ENCODE results near the gene TMEM121.

The TMEM121 gene

DNA sequence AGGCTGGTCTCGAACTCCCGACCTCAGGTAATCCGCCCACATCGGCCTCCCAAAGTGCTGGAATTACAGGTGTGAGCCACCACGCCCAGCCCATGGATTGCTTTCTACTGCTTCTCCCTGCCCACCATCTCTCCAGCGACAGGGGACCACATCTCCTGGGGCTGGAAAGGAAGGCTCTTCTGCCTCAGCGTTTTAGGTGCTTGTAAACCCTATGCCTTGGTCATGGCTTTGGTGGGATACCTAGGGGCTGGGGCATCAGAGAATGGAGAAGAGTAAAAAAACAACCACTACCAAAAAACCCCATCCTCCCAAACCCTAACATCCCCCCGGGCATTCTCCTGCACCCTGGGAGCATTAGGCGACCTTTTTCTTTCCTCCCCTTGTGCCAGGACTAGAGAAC is 1.1 kb upstream of the TMEM121 start:
- DNase-seq (ENCODE audit: low read depth) = no peak
- H3K4me3 ChIP-seq (ENCODE audit: low read depth, low read length) = no peak overlapping the region

DNA sequence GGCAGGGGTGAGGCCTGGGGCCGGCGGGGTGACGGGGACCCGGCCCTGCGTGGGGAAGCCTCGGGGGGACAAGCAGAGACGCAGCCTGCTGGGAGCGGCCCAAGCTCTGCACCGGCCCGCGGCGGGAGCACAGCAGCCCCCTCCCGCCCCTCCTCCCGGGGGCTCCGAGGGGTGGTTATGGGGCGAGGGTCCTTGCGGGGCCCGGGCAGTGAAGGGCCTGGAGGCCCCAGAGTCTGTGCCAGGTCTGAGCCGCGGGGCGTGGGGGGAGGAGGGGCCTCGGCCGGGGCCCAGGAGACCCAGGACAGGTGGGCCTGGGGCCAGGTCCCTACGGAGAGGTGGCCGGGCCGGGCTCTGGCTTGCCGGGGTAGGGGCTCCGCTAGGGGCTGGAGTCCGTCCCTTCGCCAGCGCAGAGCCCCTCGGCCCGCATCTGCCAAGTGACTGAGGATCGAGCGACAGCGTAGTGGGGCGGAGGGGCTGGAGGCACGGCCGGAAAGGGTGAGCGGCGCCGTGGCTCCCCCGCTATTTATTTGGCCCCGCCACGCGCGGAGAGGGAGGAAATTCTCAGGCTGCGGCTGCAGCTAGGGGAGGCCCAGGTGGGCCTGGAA is 495 bp downstream of the TMEM121 start:
- no peak for DNase-seq (ENCODE audit: low read depth)
- peak overlapping the region; percentile 70 for H3K4me3 ChIP-seq (ENCODE audit: low read depth, low read length)

DNA sequence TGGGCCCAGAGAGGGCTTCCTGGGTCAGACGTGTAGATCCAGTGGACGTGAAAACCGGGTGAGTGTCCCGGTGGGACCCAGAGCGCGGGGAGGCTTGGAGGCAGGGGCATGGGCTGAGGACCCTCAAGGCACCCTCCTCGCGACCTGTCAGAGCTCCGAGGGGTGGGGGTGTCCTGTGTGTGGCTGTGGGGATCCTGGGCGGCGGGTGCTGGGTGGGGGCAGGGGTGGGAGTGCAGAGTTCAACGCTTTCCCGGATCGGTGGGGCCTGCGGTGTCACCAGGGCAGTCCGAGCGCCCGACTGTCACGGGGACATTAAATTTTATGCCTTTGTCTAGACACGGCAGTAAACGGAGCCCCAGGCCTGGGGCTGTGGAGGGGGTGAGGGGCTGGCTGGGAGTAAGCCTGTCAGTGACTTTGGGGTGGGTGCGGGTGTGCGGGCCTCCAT is 1.0 kb downstream of the TMEM121 start:
- H3K4me3 ChIP-seq (ENCODE audit: low read depth, low read length) = peak overlapping the region; percentile 70
- no peak for DNase-seq (ENCODE audit: low read depth)

DNA sequence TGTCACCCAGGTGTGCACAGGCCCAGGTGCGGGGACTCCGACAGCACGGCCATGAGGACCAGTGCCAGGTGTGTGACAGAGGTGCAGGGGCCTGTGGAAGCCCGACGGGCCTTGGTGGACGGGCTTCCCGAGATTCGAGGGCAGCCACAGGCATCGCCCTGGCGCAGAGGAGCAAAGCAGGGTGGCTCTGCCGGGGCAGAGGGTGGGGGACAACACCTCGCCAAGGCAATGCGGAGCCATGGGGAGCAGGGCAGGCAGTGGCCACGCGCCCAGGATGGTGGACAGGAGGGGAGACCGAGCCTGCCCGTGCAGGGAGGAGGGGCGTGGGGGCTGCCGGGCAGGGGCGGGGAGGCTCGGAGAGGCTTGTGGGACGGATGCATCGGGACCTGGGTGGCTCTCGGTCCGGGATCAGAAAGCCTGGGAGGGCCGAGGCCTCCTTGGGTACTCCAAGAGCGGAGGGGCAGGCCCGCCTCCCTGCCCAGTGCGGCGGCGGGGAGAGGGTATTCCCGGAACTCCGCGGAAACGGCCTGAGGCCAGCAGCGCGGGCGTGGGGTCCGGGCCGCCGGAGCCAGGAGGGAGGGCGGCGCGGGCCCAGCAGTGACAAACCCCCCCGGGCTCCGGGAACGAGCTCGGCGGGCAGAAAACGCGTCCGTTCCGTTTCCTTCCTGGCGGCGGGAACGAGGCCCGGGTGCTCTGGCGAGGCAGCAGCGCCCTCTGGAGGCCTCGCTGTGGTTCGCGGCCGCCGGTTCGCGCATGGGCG is 1.6 kb downstream of the TMEM121 start:
- peak overlapping the region; percentile 70 for H3K4me3 ChIP-seq (ENCODE audit: low read depth, low read length)
- DNase-seq (ENCODE audit: low read depth) = peak; percentile 16

DNA sequence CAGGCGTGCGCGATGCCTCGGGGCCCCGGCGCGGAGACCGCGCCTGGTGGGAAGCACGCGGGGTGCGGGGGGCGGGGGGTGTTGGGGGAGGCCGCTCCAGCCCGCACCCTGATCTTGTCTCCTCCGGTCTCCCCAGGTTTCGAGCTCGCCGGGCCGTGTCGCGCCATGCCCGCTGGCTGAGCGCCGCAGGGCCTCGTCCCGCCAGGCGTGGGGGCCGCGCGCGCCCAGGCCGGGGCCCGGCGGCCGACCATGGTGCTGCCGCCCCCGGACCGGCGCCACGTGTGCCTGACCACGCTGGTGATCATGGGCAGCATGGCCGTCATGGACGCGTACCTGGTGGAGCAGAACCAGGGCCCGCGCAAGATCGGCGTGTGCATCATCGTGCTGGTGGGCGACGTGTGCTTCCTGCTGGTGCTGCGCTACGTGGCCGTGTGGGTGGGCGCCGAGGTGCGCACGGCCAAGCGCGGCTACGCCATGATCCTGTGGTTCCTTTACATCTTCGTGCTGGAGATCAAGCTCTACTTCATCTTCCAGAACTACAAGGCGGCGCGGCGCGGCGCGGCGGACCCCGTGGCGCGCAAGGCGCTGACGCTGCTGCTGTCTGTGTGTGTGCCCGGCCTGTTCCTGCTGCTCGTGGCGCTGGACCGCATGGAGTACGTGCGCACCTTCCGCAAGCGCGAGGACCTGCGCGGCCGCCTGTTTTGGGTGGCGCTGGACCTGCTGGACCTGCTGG is 2.4 kb downstream of the TMEM121 start:
- peak overlapping the region; percentile 70 for H3K4me3 ChIP-seq (ENCODE audit: low read depth, low read length)
- no peak for DNase-seq (ENCODE audit: low read depth)

DNA sequence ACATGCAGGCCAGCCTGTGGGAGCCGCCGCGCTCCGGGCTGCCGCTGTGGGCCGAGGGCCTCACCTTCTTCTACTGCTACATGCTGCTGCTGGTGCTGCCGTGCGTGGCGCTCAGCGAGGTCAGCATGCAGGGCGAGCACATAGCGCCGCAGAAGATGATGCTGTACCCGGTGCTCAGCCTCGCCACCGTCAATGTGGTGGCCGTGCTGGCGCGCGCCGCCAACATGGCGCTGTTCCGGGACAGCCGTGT is 2.9 kb downstream of the TMEM121 start:
- no peak for DNase-seq (ENCODE audit: low read depth)
- peak overlapping the region; percentile 70 for H3K4me3 ChIP-seq (ENCODE audit: low read depth, low read length)

DNA sequence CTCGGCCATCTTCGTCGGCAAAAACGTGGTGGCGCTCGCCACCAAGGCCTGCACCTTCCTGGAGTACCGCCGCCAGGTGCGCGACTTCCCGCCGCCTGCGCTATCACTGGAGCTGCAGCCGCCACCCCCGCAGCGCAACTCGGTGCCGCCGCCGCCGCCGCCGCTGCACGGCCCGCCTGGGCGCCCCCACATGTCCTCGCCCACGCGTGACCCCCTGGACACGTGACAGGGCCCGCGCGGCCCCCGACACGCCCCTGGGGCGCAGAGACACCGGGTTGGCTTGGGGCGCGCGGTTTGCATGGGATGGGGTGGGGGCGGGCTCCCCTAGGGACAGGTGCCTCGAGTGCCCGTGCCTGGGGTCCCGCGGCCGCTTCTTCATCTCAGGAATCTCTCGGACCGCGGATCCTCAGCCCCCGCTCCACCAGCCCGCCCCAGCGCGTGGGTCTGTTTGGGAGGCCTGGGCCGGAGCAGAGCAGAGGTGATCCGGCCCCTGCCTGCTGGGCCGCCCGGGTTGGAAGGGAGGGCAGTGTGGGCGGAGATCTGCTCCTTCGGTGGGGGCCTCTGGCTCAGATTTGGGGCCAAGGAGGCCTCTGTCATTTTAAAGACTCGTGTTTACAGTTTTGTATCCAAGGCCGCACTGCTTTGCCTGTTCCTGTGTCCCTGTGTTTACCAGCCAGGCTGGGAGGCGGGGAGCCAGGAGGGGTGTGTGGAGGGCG is 3.3 kb downstream of the TMEM121 start:
- no peak for DNase-seq (ENCODE audit: low read depth)
- no peak overlapping the region for H3K4me3 ChIP-seq (ENCODE audit: low read depth, low read length)

DNA sequence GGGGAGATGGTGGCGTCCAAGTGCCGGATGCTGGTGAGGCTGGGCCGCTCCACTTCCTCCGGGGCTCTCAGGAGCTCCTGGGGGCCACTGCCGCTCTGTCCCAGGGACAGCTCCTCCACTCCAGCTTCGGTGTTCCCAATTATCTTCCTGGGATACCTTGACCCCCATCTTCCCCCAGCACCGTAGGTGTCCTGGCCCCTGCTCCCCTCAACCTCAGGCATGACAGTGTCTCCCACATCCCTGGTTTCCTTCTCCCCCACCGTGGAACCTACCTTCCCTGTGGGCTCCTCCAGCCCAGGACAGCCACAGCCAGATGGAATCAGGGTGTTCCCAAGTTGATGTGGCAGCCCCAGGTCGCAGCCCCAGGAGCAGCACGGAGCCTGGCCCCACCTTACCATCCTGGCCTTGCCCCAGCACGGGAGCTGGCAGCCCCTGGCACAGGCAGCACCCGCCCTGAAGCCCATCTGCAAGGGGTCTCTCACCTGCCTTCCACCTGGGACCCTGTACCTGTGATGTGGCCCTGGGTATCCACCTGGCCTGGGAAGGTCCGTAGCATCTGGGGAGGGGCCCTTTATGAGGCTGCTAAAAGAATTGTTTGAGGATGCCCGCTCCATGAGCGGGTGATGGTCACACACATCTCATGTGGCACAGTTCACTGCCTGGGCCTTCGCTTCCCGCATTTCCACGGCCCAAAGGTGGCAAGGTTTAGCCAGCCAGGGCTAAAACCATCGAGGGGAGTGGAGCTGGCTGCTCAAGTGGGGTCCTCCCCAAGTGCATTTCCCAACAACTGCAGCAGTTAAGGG is 4.1 kb downstream of the TMEM121 start:
- no peak overlapping the region for H3K4me3 ChIP-seq (ENCODE audit: low read depth, low read length)
- DNase-seq (ENCODE audit: low read depth) = no peak

DNA sequence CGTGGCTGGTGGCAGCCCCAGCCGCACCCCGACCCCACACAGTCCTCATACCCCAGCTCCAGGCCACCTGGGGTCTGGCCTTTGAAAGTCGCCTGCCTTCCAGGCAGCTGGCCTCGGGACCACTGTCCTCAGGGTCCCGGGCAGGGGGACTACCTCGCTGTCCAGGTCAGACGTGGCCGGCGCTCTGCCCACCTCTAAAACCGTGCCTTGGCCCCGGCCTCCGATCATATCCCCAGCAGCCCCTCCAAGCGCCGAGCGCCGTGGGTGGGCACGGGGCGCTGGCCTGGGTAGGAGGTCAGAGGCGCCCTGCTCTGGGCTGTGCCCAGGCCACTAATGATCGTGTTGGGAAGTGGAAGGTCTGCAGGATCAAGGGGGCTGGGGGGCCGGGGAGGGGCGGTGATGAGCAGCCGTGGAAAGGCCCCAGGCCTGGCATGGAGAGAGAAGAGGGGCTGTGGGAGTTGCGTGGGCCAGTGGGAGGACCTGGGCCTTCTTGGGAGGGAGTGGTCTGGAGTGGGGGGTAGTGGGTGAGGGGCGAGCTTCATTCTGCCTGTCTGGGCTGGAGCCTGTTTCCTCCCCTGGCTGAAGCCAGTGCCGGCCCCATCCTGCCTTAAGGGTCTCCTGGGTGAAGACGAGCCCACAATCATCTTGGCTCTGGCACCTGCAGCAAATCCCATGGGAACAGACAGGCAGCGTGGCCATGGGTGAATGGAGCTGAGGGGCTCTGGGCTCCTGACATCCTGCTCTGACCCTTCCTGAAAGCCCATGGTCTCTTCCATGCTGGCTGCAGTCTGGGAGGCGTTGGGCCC is 4.9 kb downstream of the TMEM121 start:
- no peak overlapping the region for H3K4me3 ChIP-seq (ENCODE audit: low read depth, low read length)
- DNase-seq (ENCODE audit: low read depth) = no peak

DNA sequence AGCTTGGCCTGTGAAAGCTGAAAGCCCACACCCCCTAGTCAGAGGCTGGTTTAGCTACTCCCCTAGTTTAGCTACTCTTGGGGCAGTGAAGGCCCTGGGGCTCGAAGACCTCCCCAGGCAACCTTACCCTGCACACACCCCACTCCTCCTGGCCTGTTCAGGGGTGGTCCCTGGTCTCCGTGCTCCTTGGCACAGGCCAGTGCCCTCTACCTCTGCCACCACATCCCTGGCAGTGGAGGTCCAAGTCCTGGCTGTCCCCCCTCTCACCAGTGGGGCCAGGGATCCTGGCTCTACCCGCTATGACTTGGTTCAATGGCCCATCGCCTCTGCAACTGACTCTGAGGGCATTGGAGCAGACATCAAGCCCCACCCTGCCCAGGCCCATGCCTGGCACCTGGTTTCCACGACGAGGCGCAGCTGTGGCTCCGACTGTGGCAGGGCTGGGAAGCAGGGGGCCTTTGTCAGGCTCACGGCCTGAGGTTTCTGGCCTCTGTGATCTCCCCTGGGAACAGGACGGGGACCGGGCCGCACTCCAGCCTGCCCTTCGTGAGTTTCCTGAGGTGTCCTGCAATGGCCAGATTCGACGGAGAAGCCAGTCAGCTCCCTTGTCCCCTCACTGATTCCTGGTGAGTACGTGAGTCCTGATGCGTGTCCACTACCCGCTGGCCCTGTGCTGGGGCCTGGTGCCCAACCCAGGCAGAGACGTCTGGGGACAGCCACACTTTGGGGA is 5.7 kb downstream of the TMEM121 start:
- no peak overlapping the region for H3K4me3 ChIP-seq (ENCODE audit: low read depth, low read length)
- DNase-seq (ENCODE audit: low read depth) = no peak

DNA sequence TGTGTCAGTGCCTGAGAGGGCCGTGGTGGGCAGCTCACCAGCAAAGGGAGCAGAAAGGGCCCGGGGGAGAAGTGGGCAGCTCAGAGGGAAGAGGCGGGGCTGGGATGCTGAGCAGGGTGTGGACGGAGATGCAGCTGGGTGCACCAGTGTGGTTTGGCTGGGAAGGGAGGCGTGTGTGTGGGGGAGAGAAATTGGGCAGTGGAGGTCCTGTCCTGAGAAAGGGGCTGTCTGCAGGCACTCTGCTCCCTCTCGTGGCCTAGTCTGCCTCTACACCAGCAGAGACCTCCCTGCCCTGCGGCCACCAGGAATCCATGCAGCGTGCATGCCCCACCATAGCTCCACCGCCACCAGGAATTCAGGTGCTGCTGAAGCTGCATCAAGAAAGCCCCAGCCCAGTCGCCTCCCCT is 6.4 kb downstream of the TMEM121 start:
- no peak for DNase-seq (ENCODE audit: low read depth)

DNA sequence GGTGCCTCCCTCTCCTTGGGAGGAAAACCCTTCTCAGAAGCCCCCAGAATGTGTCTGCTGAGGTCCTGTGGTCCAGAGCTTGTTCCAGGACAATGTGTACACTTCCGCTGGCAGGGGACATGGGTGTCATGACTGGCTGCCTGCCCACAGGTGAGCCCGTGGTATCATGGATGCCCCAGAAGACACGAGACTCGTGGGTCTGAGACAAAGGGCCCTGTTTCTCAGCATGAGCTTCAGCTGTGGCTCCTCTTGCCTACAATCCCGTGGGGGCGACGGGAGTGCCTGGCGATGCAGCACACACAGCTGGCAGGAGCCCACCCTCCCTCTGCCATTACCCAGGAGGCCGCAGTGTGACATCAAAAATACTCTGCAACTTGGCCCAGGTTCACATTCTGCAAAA is 7.0 kb downstream of the TMEM121 start:
- no peak for DNase-seq (ENCODE audit: low read depth)
- no peak overlapping the region for H3K4me3 ChIP-seq (ENCODE audit: low read depth, low read length)

More for the DNA sequence above, 6.4 kb downstream of the TMEM121 start:
- H3K4me3 ChIP-seq (ENCODE audit: low read depth, low read length) = no peak overlapping the region

DNA sequence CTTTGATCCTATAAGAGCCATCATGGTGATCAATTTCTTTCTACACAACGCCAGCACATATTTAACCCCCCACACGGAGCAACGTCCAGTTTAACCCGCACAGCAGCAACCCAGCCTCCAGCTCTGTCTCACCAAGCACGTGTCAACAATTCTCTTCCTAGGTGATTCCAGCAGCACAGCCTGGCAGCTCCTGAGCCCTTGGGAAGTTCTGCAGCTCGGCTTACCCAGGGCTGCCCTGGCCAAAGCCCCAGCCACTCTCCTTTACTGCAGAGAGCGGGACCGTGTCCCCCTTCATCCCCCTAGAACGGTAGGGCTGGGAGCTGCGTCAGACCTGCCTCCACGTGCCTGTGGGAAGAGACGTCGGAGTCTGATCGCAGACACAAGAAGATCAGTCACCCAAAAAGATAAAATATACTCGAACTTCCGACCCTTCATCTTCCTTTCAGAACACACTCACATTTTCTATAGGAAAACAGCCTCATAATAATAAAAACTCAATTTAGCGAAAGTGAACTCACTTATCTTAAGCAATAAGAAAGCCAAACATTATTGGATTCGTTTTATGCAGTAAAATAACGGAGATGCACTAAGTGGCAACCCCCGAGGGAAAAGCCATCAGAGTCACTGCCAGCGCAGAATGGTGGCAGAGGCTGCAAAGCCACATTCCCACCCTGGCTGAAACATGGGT is 7.6 kb downstream of the TMEM121 start:
- no peak for DNase-seq (ENCODE audit: low read depth)

DNA sequence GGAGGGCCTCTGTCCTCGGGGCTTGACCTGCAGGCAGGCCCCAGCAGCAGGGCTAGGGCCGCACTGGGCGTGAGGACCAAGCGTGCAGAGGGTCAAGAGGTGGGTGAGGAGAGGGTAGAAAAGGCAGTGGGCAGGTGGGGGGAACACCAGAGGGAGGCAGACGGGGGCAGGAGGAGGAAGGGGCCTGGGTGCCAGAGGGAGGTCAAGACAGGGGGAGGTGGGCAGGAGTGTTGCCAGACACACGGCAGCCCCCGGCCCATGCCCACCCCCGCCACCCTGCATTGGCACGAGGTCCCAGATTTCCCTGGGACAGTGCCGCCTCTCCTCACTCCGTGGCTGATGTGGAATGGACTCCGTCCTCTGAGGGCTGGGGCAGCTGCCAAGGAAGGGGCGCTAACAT is 8.2 kb downstream of the TMEM121 start:
- no peak for DNase-seq (ENCODE audit: low read depth)

More for the DNA sequence above, 7.6 kb downstream of the TMEM121 start:
- no peak overlapping the region for H3K4me3 ChIP-seq (ENCODE audit: low read depth, low read length)

DNA sequence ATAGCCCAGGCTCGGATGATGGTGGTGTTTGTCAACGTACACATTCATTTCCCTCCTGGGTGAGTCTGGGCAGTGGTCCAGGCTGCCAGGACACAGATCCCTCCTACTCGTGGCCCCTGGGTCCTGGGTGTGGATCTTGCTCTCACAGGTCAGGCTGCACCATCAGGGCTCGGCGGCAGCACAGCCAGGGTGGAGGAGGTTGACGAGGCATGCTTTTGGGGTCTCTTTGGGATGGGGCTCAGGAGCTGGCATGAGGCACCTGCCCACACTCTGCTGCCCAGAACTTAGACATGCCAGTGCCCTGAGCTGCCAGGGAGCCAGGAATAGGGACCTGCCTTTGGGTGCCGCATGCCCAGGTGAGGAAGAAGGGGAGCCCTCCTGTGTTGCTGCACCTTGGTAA is 9.7 kb downstream of the TMEM121 start:
- no peak for DNase-seq (ENCODE audit: low read depth)

More for the DNA sequence above, 8.2 kb downstream of the TMEM121 start:
- no peak overlapping the region for H3K4me3 ChIP-seq (ENCODE audit: low read depth, low read length)

DNA sequence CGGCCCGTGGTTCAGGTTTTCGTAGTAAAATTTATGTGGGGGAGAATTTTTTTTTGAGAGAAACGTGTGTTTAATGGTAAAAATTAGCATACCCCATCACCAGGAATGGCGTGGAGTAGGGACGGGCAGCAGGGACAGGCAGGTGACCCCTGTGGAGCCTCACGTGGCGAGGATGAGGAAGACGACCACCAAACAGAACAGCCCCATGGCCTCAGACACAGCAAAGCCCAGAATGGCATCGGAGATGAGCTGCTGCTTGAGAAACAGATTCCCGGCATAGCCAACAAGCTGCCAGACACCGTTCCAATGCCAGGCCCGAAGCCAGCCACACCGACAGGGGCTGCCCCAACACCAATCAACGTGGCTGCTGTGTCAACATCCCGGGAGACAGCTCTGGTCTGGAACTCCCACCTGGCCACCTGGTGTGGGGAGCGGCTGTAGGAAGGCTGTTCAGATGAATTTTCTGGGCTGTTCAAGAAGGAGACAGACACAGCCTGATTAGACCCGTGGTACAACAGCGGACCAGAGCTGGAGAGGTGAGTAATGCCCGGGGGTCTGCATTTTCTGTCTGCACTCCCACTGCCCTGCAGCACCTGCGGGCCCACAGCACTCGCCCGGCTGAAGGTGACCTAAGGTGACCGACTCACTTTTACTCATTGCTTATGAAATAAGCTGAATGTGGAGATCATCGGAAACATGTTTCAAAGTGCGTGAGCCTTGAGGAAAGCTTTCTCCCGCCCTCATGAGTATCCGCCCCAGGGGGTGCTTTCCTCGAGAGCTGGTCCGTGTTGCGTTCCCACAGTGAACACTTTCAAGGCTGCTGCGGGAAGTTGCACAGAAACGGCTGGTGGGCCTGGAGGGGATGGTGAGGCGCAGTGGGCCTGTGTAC is 10.6 kb downstream of the TMEM121 start:
- no peak for DNase-seq (ENCODE audit: low read depth)
- no peak overlapping the region for H3K4me3 ChIP-seq (ENCODE audit: low read depth, low read length)

More for the DNA sequence above, 9.7 kb downstream of the TMEM121 start:
- H3K4me3 ChIP-seq (ENCODE audit: low read depth, low read length) = no peak overlapping the region
